NCI-H446 (cell line): ENCODE measurements around the gene PKDCC.
"Not testable (repeated sequence)": the region's sequence is repeated elsewhere in the genome, so short reads cannot be mapped to it uniquely, and the experiment has no call there.

Source experiments
- DNase-seq, 2 experiments: peaks; one replicate each; lab custom pipeline; 2025; lab: John Stamatoyannopoulos, UW

Gene PKDCC

GRCh38 chr2:42065753-42066152 is 17.9 kb downstream of the PKDCC start:
- DNase-seq = not testable (repeated sequence)

GRCh38 chr2:42067001-42067400 is 19.2 kb downstream of the PKDCC start:
- not testable (repeated sequence) for DNase-seq

- DNase-seq = no peak
Observed at GRCh38 chr2:42067521-42067920, 19.7 kb downstream of the PKDCC start.

GRCh38 chr2:42068571-42069178 is 20.9 kb downstream of the PKDCC start:
- DNase-seq = no peak

GRCh38 chr2:42069568-42069967 is 21.7 kb downstream of the PKDCC start:
- DNase-seq = no peak

- no peak for DNase-seq
Observed at GRCh38 chr2:42071791-42072190, 24.0 kb downstream of the PKDCC start.

GRCh38 chr2:42072349-42073118 is 24.7 kb downstream of the PKDCC start:
- no peak for DNase-seq

GRCh38 chr2:42073739-42074503 is 26.1 kb downstream of the PKDCC start:
- DNase-seq = no peak

GRCh38 chr2:42074661-42075060 is 26.8 kb downstream of the PKDCC start:
- DNase-seq = no peak

GRCh38 chr2:42076357-42077225 is 28.8 kb downstream of the PKDCC start:
- no peak for DNase-seq

GRCh38 chr2:42077343-42077742 is 29.5 kb downstream of the PKDCC start:
- no peak for DNase-seq

- DNase-seq = no peak
Observed at GRCh38 chr2:42079737-42080287, 32.0 kb downstream of the PKDCC start.

- not testable (repeated sequence) for DNase-seq
Observed at GRCh38 chr2:42081151-42081550, 33.3 kb downstream of the PKDCC start.

GRCh38 chr2:42082016-42082415 is 34.2 kb downstream of the PKDCC start:
- no peak for DNase-seq

GRCh38 chr2:42084231-42084671 is 36.4 kb downstream of the PKDCC start:
- DNase-seq = no peak

- not testable (repeated sequence) for DNase-seq
Observed at GRCh38 chr2:42085070-42085469, 37.2 kb downstream of the PKDCC start.

GRCh38 chr2:42085706-42086487 is 38.1 kb downstream of the PKDCC start:
- DNase-seq = no peak

- DNase-seq = peak; percentile 7 to 55
Observed at GRCh38 chr2:42086500-42086953, 38.7 kb downstream of the PKDCC start.

GRCh38 chr2:42087137-42087856 is 39.5 kb downstream of the PKDCC start:
- no peak for DNase-seq

- no peak for DNase-seq
Observed at GRCh38 chr2:42087857-42088195, 40.0 kb downstream of the PKDCC start.
